K562 treated with DMSO at 1 percent for 48 hours (cell line): ENCODE measurements around the gene ZC3H11A. TPM values are rescaled to one million over a fixed set of nuclear protein-coding genes. Genes with fewer than 3 reads are reported as not detected.

Experiments used
- total RNA-seq: library from RNA; unstranded; fragments of 300-600 nt; gene quantifications from 2 replicates; pipeline ENCODE4 v1.2.3, GENCODE V29; 2022; ENCODE audit warnings: low replicate concordance; ENCODE audit errors: extremely low read depth

ZC3H11A gene
- total RNA-seq: 82.3 TPM in 1 of 2 replicates, not detected in the other

DNA sequence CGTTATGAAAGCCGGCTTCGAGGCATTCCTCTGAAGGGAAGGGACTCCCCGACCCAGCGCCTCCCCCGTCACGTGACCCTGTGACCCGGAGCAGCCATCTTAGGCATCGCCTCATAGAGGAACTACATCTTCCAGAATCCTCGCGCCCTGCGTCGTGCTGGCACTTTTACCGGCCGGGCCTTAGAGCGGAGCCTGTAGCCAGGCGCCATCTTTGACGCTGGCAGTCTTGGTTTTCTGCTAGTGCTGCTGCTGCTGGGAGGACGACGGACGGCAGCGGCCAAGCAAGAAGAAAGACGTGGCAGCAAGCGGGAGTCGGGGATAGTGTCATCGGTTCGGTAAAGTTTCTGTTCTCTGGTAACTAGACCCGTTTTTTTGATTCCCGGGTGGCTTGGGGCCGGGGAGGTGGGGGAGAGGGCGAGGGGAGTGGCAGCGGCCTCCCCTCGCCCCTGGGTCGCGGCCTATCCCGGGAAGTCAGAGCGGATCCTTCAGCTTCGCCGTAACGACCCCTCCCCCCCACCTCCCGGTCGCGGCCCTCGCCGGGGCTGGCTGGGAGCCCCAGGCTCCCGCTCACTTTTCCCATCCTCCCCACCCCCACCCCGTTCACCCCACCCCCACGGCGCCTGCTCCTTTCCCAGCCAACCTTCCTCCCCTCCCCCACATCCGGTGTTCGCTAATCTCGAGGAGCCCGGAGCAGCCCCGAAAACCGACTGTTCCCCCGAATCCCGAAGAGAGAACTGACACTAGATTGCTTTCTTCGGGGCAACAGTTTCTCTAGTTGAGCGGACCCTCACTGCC, at the start of gene ZC3H11A, which contains the start of gene ZBED6:
ZC3H11A (plus strand) TSS at position 183 of the 795 bp plus-strand sequence. CDS start 21,448 bp downstream, outside the sequence.
ZBED6 (plus strand) TSS at position 183 of the 795 bp plus-strand sequence. CDS start 1,900 bp downstream, outside the sequence.

GRCh38 chr1:203765029-203765837, 30.2 kb upstream of the ZC3H11A start, which contains the start of gene LAX1:
Gene LAX1 (plus strand): TSS chr1:203765183. CDS start chr1:203765566, 383 bp downstream.

Other genes with a start within 250 kb of the ZC3H11A start
- gene ATP2B4, start 168.8 kb upstream of the ZC3H11A start, total RNA-seq: not detected in 2 replicates
- gene LAX1, start 30.4 kb upstream of the ZC3H11A start, total RNA-seq: not detected in 2 replicates
- not detected in 2 replicates for gene ZBED6, start within 50 bp of the ZC3H11A start, total RNA-seq
- gene SNRPE, start 66.0 kb downstream of the ZC3H11A start, total RNA-seq: not detected in 2 replicates